HCT116 (cell line): ENCODE data around the gene DDX19B. TPM values are rescaled to one million over a fixed set of nuclear protein-coding genes. Genes with fewer than 3 reads are reported as not detected.

Source experiments
- ATAC-seq: fragments of 200-7000 bp; cut with Tn5 transposase; 2 replicates; pipeline ENCODE4 v1.9.1; 2020; ENCODE audit warnings: mild to moderate bottlenecking, moderate library complexity
- BruUV-seq: library from RNA; stranded (reverse); fragments of 400-500 nt; replicated peaks from 2 replicates; lab custom pipeline; 2021; lab: Mats Ljungman, UMichigan
- CTCF ChIA-PET: fragments of 300-600 bp; sonication (Branson Sonifier 250); formaldehyde crosslinking; loops from one replicate; lab custom pipeline; 2021; ENCODE audit warnings: antibody characterized with exemption; lab: Charles Lee
- POLR2A ChIA-PET: fragments of 300-600, 350-600 bp; sonication (Branson Sonifier 250); formaldehyde crosslinking; loops from one replicate; lab custom pipeline; 2021; ENCODE audit warnings: antibody characterized with exemption; lab: Charles Lee
- RAD21 ChIA-PET, 2 experiments: fragments of 300-600 bp; sonication (Branson Sonifier 250); formaldehyde crosslinking; loops; one replicate each; lab custom pipeline; 2023; ENCODE audit warnings: low total read pairs in 2 of 2; ENCODE audit not compliant: uncharacterized antibody in 2 of 2, unreplicated experiment in 2 of 2, low non-redundant PET in 1 of 2; lab: Charles Lee
- DNase-seq: peaks from one replicate; pipeline ENCODE4 v3.0.0-alpha.2; 2010; ENCODE audit warnings: low read depth, low spot score
- H2AFZ ChIP-seq: fragments of 200-600 bp; shearing (Covaris generic), sonication (generic); 2 replicates; pipeline ENCODE4 v1.6.1; 2017; ENCODE audit warnings: low read depth, mixed run types, mixed read lengths, antibody characterized with exemption, low read length; ENCODE audit not compliant: poor library complexity, severe bottlenecking
- H3K27ac ChIP-seq: 2 replicates; pipeline ENCODE4 v1.5.1; 2012; ENCODE audit warnings: low read depth, low read length
- H3K27me3 ChIP-seq: fragments of 200-600 bp; sonication (generic); 2 replicates; pipeline ENCODE4 v1.6.1; 2016; ENCODE audit warnings: mixed run types, low read length, mixed read lengths; ENCODE audit not compliant: insufficient read depth
- H3K36me3 ChIP-seq, 2 experiments: fragments of 200-500 bp in 1 of 2; fragments of 200-600 bp in 1 of 2; sonication (Bioruptor generic) in 1 of 2; sonication (generic) in 1 of 2; 2 replicates each; pipeline versions ENCODE4 v1.5.1 to v1.6.1; 2014 to 2016; ENCODE audit warnings: low read length in 2 of 2, inconsistent platforms in 1 of 2, mixed read lengths in 1 of 2, mixed run types in 1 of 2; ENCODE audit not compliant: insufficient read depth in 2 of 2, control insufficient read depth in 1 of 2
- H3K4me1 ChIP-seq, 2 experiments: fragments of 200-600 bp in 1 of 2; sonication (generic) in 1 of 2; 2 replicates each; pipeline versions ENCODE4 v1.5.1 to v1.6.1; 2012 to 2017; ENCODE audit warnings: low read length in 2 of 2, inconsistent platforms in 1 of 2, mild to moderate bottlenecking in 1 of 2, mixed read lengths in 1 of 2, mixed run types in 1 of 2, moderate library complexity in 1 of 2; ENCODE audit not compliant: insufficient read depth in 2 of 2, control insufficient read depth in 1 of 2
- H3K4me2 ChIP-seq: fragments of 200-600 bp; sonication (generic); 2 replicates; pipeline ENCODE4 v1.6.1; 2017; ENCODE audit warnings: mixed run types, low read length, mixed read lengths
- H3K4me3 ChIP-seq, 2 experiments: fragments of 200-600 bp in 1 of 2; sonication (generic) in 1 of 2; replicated peaks in 1 of 2; 2 replicates each; pipeline ENCODE4 v1.5.1; 2011 to 2016; ENCODE audit warnings: low read length in 2 of 2, control low read depth in 1 of 2, low read depth in 1 of 2, mild to moderate bottlenecking in 1 of 2, mixed read lengths in 1 of 2, mixed run types in 1 of 2
- H3K79me2 ChIP-seq: fragments of 200-600 bp; sonication (generic); 2 replicates; pipeline ENCODE4 v1.6.1; 2017; ENCODE audit warnings: mild to moderate bottlenecking, mixed run types, low read length, moderate library complexity, mixed read lengths; ENCODE audit not compliant: insufficient read depth
- H3K9ac ChIP-seq: fragments of 200-600 bp; sonication (generic); 2 replicates; pipeline ENCODE4 v1.6.1; 2016; ENCODE audit warnings: low read length, mixed read lengths
- H3K9me2 ChIP-seq: fragments of 200-600 bp; sonication (generic), shearing (Covaris generic); 2 replicates; pipeline ENCODE4 v1.6.1; 2017; ENCODE audit warnings: mixed run types, mild to moderate bottlenecking, moderate library complexity; ENCODE audit not compliant: insufficient read depth
- H3K9me3 ChIP-seq, 2 experiments: fragments of 200-500 bp in 1 of 2; fragments of 200-600 bp in 1 of 2; sonication (Bioruptor generic) in 1 of 2; sonication (generic) in 1 of 2; 2 replicates each; pipeline ENCODE4 v1.6.1; 2014 to 2017; ENCODE audit warnings: low read length in 2 of 2, mixed read lengths in 2 of 2, inconsistent platforms in 1 of 2, low read depth in 1 of 2, mild to moderate bottlenecking in 1 of 2, mixed run types in 1 of 2, moderate library complexity in 1 of 2; ENCODE audit not compliant: control insufficient read depth in 1 of 2, insufficient read depth in 1 of 2
- H4K20me1 ChIP-seq: fragments of 200-600 bp; sonication (generic), shearing (Covaris generic); 2 replicates; pipeline ENCODE4 v1.6.1; 2017; ENCODE audit warnings: mixed run types, mild to moderate bottlenecking, moderate library complexity; ENCODE audit not compliant: insufficient read depth
- CEBPB ChIP-seq: IDR thresholded peaks from 2 replicates; pipeline ENCODE4 v1.6.1; 2012; ENCODE audit warnings: low read depth
- EGR1 ChIP-seq: IDR thresholded peaks from 2 replicates; pipeline ENCODE4 v1.6.1; 2012; ENCODE audit warnings: low read depth
- POLR2A ChIP-seq: IDR thresholded peaks from 2 replicates; pipeline ENCODE4 v1.7.0; 2011; ENCODE audit warnings: borderline replicate concordance; ENCODE audit not compliant: insufficient read depth, insufficient read length; ENCODE audit errors: extremely low read depth
- POLR2AphosphoS5 ChIP-seq: IDR thresholded peaks from 2 replicates; pipeline ENCODE4 v1.6.1; 2011; ENCODE audit warnings: mild to moderate bottlenecking, low read depth, low read length, moderate library complexity
- REST ChIP-seq: IDR thresholded peaks from 2 replicates; pipeline ENCODE4 v1.6.1; 2012; ENCODE audit warnings: low read depth
- SIN3A ChIP-seq: IDR thresholded peaks from 2 replicates; pipeline ENCODE4 v1.6.1; 2012; ENCODE audit warnings: low read depth
- SP1 ChIP-seq: IDR thresholded peaks from 2 replicates; pipeline ENCODE4 v1.6.1; 2012; ENCODE audit warnings: low read depth
- SRF ChIP-seq: IDR thresholded peaks from 2 replicates; pipeline ENCODE4 v1.6.1; 2012; ENCODE audit warnings: low read depth
- YY1 ChIP-seq: IDR thresholded peaks from 2 replicates; pipeline ENCODE4 v1.6.1; 2011; ENCODE audit warnings: low read length, low read depth, moderate library complexity, mild to moderate bottlenecking; ENCODE audit not compliant: insufficient replicate concordance; ENCODE audit errors: extremely low read depth
- ZFX ChIP-seq: fragments of 450-650 bp; IDR thresholded peaks from 2 replicates; pipeline ENCODE4 v1.6.1; 2017
- intact Hi-C: fragments of 100-400 bp; cut with micrococcal nuclease; formaldehyde crosslinking; loops from 2 replicates; pipeline ENCODE4 v1.10.0; 2022
- total RNA-seq: library from RNA; stranded (reverse); gene quantifications from one replicate; pipeline ENCODE4 v1.2.1, GENCODE V29; 2021; ENCODE audit not compliant: unreplicated experiment
- TF ChIP-seq, protein P1 (sequence below): IDR thresholded peaks from 2 replicates; pipeline ENCODE4 v1.6.1; 2012
- TF ChIP-seq, protein P2 (sequence below): IDR thresholded peaks from 2 replicates; pipeline ENCODE4 v1.6.1; 2012
- TF ChIP-seq, protein P3 (sequence below): IDR thresholded peaks from 2 replicates; pipeline ENCODE4 v1.6.1; 2011; ENCODE audit warnings: mild to moderate bottlenecking, low read length, moderate library complexity; ENCODE audit not compliant: insufficient replicate concordance; ENCODE audit errors: extremely low read depth

Gene DDX19B
- total RNA-seq, 1 experiment from 2014 or later = 36.6 TPM

- TF ChIP-seq POLR2AphosphoS5 (no peak), SP1 (no peak), POLR2A (no peak), YY1 (no peak), SIN3A (no peak)
- TF ChIP-seq, protein P1, sequence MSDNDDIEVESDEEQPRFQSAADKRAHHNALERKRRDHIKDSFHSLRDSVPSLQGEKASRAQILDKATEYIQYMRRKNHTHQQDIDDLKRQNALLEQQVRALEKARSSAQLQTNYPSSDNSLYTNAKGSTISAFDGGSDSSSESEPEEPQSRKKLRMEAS = no peak
These were observed 46.9 kb downstream of the DDX19B start (continued) for GRCh38 chr16:70345840-70346239.

DNA sequence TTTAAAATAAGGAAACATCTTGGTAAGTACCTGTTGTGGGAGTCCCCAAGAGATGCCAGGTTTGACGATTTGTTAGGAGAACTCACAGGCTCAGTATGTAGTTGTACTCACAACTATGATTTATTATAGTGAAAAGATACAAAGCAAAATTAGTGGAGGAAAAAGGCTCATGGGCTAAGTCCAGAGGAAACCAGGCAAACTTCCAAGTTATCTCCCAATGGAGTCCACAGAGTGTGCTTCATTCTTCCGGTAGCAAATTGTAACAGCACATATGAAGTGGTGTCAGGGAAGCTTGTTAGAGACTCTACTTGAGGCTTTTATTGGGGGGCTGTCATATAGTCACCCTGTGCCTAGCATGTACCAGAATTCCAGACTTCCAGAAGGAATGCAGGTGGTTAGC, 50.0 kb downstream of the DDX19B start:
- no peak overlapping the region for H2AFZ ChIP-seq
- H3K27me3 ChIP-seq = no peaks in the 10 kb centered on the region
- peaks cover 20 to 24% of the 10 kb centered on the region in 2 experiments; a peak in 3 of 4 replicates for H3K36me3 ChIP-seq
- no peaks in the 10 kb centered on the region for H4K20me1 ChIP-seq
- POLR2A ChIA-PET = no interaction called here
- DNase-seq (no peak), ATAC-seq (no peak)
- H3K27ac ChIP-seq = no peak overlapping the region
- CTCF ChIA-PET = no interaction called here
- H3K4me1 ChIP-seq = peaks cover 8 to 15% of the 10 kb centered on the region in 2 experiments
- H3K9ac ChIP-seq = no peak overlapping the region
- intact Hi-C loops = no loop called here
- H3K79me2 ChIP-seq = peaks cover 58% of the 10 kb centered on the region
- no peaks in the 10 kb centered on the region for H3K9me3 ChIP-seq
- H3K9me2 ChIP-seq = no peaks in the 10 kb centered on the region
- no peak for TF ChIP-seq SRF
- TF ChIP-seq, protein P2, sequence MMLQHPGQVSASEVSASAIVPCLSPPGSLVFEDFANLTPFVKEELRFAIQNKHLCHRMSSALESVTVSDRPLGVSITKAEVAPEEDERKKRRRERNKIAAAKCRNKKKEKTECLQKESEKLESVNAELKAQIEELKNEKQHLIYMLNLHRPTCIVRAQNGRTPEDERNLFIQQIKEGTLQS = no peak
- TF ChIP-seq ZFX = no peak
- TF ChIP-seq, protein P3, sequence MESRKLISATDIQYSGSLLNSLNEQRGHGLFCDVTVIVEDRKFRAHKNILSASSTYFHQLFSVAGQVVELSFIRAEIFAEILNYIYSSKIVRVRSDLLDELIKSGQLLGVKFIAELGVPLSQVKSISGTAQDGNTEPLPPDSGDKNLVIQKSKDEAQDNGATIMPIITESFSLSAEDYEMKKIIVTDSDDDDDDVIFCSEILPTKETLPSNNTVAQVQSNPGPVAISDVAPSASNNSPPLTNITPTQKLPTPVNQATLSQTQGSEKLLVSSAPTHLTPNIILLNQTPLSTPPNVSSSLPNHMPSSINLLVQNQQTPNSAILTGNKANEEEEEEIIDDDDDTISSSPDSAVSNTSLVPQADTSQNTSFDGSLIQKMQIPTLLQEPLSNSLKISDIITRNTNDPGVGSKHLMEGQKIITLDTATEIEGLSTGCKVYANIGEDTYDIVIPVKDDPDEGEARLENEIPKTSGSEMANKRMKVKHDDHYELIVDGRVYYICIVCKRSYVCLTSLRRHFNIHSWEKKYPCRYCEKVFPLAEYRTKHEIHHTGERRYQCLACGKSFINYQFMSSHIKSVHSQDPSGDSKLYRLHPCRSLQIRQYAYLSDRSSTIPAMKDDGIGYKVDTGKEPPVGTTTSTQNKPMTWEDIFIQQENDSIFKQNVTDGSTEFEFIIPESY = no peak
- no peak for TF ChIP-seq EGR1
- TF ChIP-seq POLR2A = no peak
- no peak for TF ChIP-seq CEBPB
- no peak for TF ChIP-seq REST
- no TSS peak for BruUV-seq
- RAD21 ChIA-PET = no interaction called here
- no peak overlapping the region for H3K4me3 ChIP-seq
- H3K4me2 ChIP-seq = no peak overlapping the region
